ENCODE data around the gene COQ8A. TPM values are rescaled to one million over a fixed set of nuclear protein-coding genes. Genes with fewer than 3 reads are reported as not detected.

Gene COQ8A
- total and polyA plus RNA-seq, 2 donors from 2014 or later: 29.4 to 44.1 TPM

- Histone ChIP-seq H3K36me3 (ENCODE audit: control insufficient read depth in 2 of 3, insufficient read depth in 3 of 3, low read length in 3 of 3) (peaks cover 2 to 28% (median 10%) of the 10 kb centered on the region in 3 donors), H3K4me1 (ENCODE audit: control insufficient read depth in 2 of 3, insufficient read depth in 2 of 3, low read depth in 1 of 3, low read length in 3 of 3) (no peaks in the 10 kb centered on the region), H3K9me3 (ENCODE audit: control insufficient read depth in 2 of 3, insufficient read depth in 1 of 3, low read length in 3 of 3) (no peaks in the 10 kb centered on the region), H3K9ac (ENCODE audit: low read length in 3 of 3) (no peak overlapping the region), H3K4me3 (ENCODE audit: low read length in 3 of 3) (no peak overlapping the region), H3K27me3 (ENCODE audit: control insufficient read depth, insufficient read depth, low read length) (no peaks in the 10 kb centered on the region), H3K27ac (ENCODE audit: low read depth in 2 of 2, low read length in 2 of 2) (no peak overlapping the region)
- intact Hi-C loops (cut with DNase I): no loop called here
- DNase-seq (no peak), FAIRE-seq (no peak)
- TF ChIP-seq CTCF (IDR thresholded peaks at IDR 0.05; ENCODE audit: borderline replicate concordance, extremely low read depth, insufficient read depth): no peak
Observed at GRCh38 chr1:227032396-227032795, 92.3 kb downstream of the COQ8A start.

- intact Hi-C loops (cut with DNase I): no loop called here
- H3K27me3 ChIP-seq (ENCODE audit: control insufficient read depth, insufficient read depth, low read length): no peaks in the 10 kb centered on the region
- no peak overlapping the region for H3K4me3 ChIP-seq (ENCODE audit: low read length in 3 of 3)
- peaks cover 5 to 21% (median 6%) of the 10 kb centered on the region in 3 donors for H3K36me3 ChIP-seq (ENCODE audit: control insufficient read depth in 2 of 3, insufficient read depth in 3 of 3, low read length in 3 of 3)
- H3K9me3 ChIP-seq (ENCODE audit: control insufficient read depth in 2 of 3, insufficient read depth in 1 of 3, low read length in 3 of 3): no peaks in the 10 kb centered on the region
- no peaks in the 10 kb centered on the region for H3K4me1 ChIP-seq (ENCODE audit: control insufficient read depth in 2 of 3, insufficient read depth in 2 of 3, low read depth in 1 of 3, low read length in 3 of 3)
- no peak for TF ChIP-seq CTCF (IDR thresholded peaks at IDR 0.05; ENCODE audit: borderline replicate concordance, extremely low read depth, insufficient read depth)
- H3K9ac ChIP-seq (ENCODE audit: low read length in 3 of 3): no peak overlapping the region
- H3K27ac ChIP-seq (ENCODE audit: low read depth in 2 of 2, low read length in 2 of 2): no peak overlapping the region
- no peak for DNase-seq
- no peak for FAIRE-seq
Observed at GRCh38 chr1:227033880-227034279, 93.8 kb downstream of the COQ8A start.

GRCh38 chr1:227035316-227035715, 95.2 kb downstream of the COQ8A start:
- H3K27me3 ChIP-seq (ENCODE audit: control insufficient read depth, insufficient read depth, low read length): no peaks in the 10 kb centered on the region
- H3K27ac ChIP-seq (ENCODE audit: low read depth in 2 of 2, low read length in 2 of 2): no peak overlapping the region
- no peaks in the 10 kb centered on the region for H3K9me3 ChIP-seq (ENCODE audit: control insufficient read depth in 2 of 3, insufficient read depth in 1 of 3, low read length in 3 of 3)
- no peaks in the 10 kb centered on the region for H3K4me1 ChIP-seq (ENCODE audit: control insufficient read depth in 2 of 3, insufficient read depth in 2 of 3, low read depth in 1 of 3, low read length in 3 of 3)
- H3K9ac ChIP-seq (ENCODE audit: low read length in 3 of 3): no peak overlapping the region
- no peak for DNase-seq
- intact Hi-C loops (cut with DNase I): no loop called here
- TF ChIP-seq CTCF (IDR thresholded peaks at IDR 0.05; ENCODE audit: borderline replicate concordance, extremely low read depth, insufficient read depth): no peak
- peaks cover 4 to 16% (median 6%) of the 10 kb centered on the region in 3 donors for H3K36me3 ChIP-seq (ENCODE audit: control insufficient read depth in 2 of 3, insufficient read depth in 3 of 3, low read length in 3 of 3)
- no peak overlapping the region for H3K4me3 ChIP-seq (ENCODE audit: low read length in 3 of 3)
- no peak for FAIRE-seq

- Histone ChIP-seq H3K4me3 (ENCODE audit: low read length in 3 of 3) (no peak overlapping the region), H3K4me1 (ENCODE audit: control insufficient read depth in 2 of 3, insufficient read depth in 2 of 3, low read depth in 1 of 3, low read length in 3 of 3) (no peaks in the 10 kb centered on the region), H3K27ac (ENCODE audit: low read depth in 2 of 2, low read length in 2 of 2) (no peak overlapping the region), H3K36me3 (ENCODE audit: control insufficient read depth in 2 of 3, insufficient read depth in 3 of 3, low read length in 3 of 3) (peaks cover 4 to 10% (median 6%) of the 10 kb centered on the region in 3 donors), H3K27me3 (ENCODE audit: control insufficient read depth, insufficient read depth, low read length) (no peaks in the 10 kb centered on the region), H3K9me3 (ENCODE audit: control insufficient read depth in 2 of 3, insufficient read depth in 1 of 3, low read length in 3 of 3) (no peaks in the 10 kb centered on the region), H3K9ac (ENCODE audit: low read length in 3 of 3) (no peak overlapping the region)
- FAIRE-seq: no peak
- DNase-seq: no peak
- no peak for TF ChIP-seq CTCF (IDR thresholded peaks at IDR 0.05; ENCODE audit: borderline replicate concordance, extremely low read depth, insufficient read depth)
- intact Hi-C loops (cut with DNase I): no loop called here
Observed at GRCh38 chr1:227037121-227037520, 97.0 kb downstream of the COQ8A start.
